GM20431 (cell line): Measurements from ENCODE around the gene GPR39.

Source experiments
- in situ Hi-C: fragments of 300-500 bp; cut with MseI, MboI; formaldehyde crosslinking; loops from one replicate; pipeline ENCODE4 v1.15.0; 2020; ENCODE audit warnings: low sequenced_read_pairs; ENCODE audit not compliant: unreplicated experiment

The GPR39 gene

GRCh38 chr2:132588576-132588975 lies 172.0 kb downstream of the GPR39 start:
- in situ Hi-C loops = no loop called here

DNA sequence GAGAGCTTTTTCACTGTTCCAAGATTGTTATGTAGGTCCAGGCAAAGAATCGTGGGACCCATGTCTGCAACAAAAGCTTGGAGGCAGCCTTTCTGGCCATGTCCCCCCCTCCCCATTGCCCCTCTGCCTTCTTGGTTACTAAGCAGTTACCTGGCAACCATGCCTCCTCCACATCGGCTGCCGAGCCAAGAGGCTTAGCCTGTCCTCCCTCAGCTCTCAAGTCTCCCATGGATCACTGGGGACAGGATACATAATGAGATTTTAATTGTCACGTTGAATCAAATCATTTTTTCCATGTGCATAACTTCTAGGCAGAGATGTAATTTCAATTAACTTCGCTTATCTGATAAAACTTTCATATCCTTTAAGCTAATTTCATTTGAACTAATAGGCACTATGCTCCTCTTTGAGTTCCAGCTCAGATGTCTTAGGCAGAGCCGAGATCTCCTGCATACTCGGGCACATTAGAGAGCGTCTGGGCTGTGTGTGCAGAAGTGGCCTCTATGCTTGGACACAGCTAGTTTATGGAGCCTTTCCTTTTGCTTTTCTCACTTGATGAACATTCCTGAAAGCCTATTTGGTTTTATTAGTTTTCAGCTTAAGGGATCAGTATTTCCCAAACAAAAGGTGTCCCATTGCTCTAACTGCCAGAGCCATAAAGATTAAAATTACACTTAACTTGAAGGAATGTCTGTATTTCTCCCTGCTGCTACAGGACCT lies 172.7 kb downstream of the GPR39 start:
- in situ Hi-C loops = no loop called here

DNA sequence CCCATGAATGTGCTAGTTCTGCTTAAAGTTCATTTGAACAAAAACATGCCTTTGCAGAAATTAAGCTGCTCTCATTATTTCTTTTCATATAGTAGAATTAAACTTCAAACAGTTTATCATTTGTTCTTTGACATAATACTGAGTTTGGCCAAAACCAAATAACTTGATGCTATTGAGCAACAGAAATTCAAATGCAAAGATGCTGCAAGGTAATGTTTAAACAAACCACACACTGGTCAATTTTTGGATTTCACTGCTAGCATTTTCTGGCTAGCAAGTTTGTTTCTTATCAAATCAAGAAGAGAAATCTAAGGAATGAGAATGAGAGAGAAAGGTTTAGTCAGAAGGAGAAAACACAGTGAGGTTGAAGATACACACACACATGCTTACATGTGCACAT lies 173.4 kb downstream of the GPR39 start:
- in situ Hi-C loops = no loop called here

GRCh38 chr2:132593171-132593570 lies 176.6 kb downstream of the GPR39 start:
- in situ Hi-C loops = no loop called here

DNA sequence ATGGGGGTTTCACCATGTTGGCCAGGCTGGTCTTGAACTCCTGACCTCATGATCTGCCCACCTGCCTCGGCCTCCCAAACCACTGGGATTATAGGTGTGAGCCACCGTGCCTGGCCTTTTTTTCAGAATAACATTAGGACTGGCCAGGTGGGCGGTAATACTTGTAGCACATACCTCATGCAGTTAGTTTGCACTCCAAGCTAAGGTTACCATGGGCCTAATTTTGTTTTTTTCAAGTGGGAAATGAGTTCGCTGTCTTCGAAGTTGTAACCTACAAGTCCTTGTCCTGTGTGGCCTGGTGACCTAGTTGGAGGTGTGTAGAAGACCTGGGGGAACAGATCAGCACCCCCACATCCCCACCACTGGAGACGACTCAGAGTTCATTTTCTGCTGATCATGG lies 178.6 kb downstream of the GPR39 start:
- in situ Hi-C loops = no loop called here

DNA sequence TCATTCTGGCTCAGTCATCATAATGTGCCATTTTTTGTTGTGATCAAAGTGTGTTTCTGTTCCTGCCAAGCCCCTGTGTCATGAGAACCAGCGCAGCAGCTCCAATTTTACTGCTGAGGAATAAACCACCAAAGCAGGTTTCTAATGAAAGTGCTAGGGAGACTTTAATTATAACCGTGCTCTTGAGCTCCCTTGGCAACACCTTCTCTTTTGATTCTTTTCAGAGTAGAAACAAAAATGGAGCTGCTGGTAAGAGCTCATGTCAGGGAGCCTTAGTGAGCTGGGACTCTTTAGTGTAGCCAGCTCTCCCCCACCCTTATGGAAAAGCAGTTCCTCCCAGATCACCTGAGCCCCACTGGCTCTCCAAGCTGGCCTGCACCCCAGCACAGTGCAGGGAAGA lies 179.1 kb downstream of the GPR39 start:
- in situ Hi-C loops = no loop called here

GRCh38 chr2:132597166-132597565 lies 180.6 kb downstream of the GPR39 start:
- in situ Hi-C loops = no loop called here

DNA sequence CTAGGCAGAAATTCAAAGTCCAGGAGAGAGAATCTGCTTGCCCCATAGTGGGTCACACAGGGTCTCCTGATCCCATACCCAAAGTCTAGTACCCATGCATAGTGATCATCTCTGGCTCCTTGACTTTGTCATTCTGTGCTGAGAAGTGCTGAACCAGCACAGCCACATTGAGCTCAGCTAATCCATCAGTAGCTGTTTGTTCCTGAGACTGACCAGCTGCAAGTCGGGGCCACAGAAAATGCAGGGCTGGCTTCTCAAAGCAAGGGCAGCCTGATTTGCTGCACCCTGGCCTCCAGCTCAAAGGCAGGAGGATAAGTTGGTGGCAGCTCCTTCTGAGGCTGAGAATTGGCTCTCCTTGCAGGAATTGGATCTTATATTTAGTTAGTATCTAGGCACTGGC lies 181.2 kb downstream of the GPR39 start:
- in situ Hi-C loops = no loop called here

DNA sequence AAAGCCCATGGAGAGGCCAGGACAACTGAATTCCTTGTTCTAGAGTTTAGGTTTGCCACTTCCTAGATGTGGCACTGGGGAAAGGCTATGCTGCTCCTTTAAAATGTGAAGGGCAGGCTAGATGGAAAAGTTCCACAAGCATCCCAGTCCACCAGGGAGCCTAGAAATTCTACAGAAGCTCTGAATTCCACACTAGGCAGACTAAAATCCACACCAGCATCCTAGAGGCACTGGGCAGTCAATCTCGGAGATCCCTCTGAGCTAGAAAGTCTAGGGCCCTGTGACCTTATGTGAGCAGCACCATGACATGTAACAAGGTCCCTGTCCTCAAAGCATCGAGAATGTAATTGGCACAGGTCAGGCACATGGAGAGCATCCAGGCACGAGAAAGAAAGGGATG lies 181.9 kb downstream of the GPR39 start:
- in situ Hi-C loops = no loop called here

GRCh38 chr2:132599556-132599955 lies 183.0 kb downstream of the GPR39 start:
- in situ Hi-C loops = no loop called here

DNA sequence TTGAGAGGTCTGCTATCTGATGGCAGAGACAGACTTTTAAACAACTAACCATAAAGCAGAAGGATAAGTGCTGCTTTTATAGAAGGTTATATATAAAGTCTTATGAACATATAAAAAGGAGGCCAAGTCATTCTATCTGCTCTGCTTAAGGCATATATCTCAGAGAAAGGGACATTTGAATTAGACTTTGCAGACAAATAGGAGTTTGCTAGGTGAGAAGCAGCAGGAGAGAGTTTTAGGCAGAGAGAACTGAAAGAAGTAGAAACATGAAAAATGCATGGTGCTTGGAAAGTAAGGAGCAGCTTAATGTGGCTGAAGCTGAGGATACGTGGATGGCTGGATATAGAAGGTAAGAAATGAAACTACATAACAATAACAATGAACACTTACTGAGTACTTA lies 188.0 kb downstream of the GPR39 start:
- in situ Hi-C loops = no loop called here

GRCh38 chr2:132605236-132606180 lies 188.9 kb downstream of the GPR39 start:
- in situ Hi-C loops = no loop called here

- in situ Hi-C loops = no loop called here
Measured at GRCh38 chr2:132606649-132607048, 190.0 kb downstream of the GPR39 start.

DNA sequence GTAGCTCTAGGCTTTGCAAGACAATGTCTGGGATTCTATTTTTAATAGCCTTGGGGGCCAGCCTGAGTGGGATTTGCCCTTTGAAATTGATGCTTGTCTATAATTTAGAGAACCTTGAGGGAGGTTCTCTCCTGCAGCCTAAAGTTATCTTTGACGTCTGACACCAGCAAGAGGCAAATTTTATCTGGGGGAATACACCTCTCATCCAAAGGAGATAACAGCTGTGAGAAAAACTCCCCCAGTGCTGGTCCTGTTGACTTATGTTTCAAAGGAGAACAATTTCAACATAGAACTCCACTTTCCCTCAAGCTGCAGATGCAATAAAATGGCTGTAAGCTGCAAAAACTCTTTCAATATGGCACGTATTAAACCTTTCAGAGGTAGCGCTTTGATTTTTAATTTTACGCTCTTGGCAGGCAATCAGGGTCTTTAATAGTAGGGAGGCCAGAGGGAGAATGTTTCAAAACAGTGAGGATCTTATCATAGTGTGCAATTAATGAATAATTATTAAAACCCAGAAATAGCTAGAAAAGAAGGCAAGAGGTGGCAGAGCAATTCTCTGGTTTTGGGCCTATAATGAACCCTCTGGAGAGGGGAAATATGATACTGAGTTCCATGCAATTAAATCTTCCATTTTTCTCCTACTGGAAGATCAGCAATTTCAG lies 191.0 kb downstream of the GPR39 start:
- in situ Hi-C loops = no loop called here

GRCh38 chr2:132608311-132608710 lies 191.7 kb downstream of the GPR39 start:
- in situ Hi-C loops = no loop called here

- in situ Hi-C loops = no loop called here
Measured at GRCh38 chr2:132609101-132609890, 192.7 kb downstream of the GPR39 start.

DNA sequence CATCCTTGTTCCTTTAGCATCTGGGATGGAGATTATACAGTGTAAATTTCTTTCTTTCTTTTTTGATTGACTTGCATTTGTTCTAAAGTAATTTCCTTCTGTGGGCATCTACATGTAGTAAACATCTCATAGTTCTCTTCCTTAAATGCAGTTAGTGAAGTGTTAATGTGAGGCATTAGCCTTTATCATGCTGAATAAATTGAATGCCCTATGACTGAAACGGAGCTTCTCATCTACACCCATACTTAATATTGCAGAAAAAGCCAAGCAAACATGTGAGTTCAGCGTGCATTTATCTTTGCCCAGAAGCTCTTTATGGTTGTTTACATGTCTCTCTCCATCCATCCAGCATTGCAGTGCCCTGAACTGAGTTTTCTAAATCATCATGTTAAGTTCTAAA lies 195.1 kb downstream of the GPR39 start:
- in situ Hi-C loops = no loop called here

GRCh38 chr2:132615329-132616085 lies 198.9 kb downstream of the GPR39 start:
- in situ Hi-C loops = no loop called here

DNA sequence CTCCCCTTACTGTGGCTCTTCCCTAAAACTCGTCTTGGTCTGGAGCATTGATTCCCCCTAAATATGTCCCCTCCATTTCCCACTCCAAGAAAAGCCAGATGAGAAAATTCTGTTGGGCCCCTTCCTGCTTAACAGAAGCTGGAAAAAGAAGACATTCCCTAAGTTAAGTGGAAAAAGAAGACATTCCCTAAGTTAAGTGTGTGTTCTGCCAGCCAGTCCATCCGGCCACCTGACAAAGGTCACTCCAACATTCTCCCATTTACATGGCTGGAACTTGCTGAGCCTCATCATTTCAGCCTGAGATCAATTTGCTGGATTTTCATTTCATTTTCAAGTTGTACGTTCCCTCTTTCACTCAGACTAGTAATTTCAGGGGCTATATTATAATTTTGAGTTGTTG lies 201.4 kb downstream of the GPR39 start:
- in situ Hi-C loops = no loop called here
